CD4-positive, alpha-beta T cell treated with Interleukin-12 subunit alpha and Interleukin-12 subunit beta, for 1 hour (primary cell): ENCODE results near the gene NOA1.
"Not testable (repeated sequence)": the region's sequence is repeated elsewhere in the genome, so short reads cannot be mapped to it uniquely, and the experiment has no call there.

Experiments used
- DNase-seq: peaks from one replicate; pipeline ENCODE4 v3.0.0-alpha.2; 2020

NOA1 gene

GRCh38 chr4:56953680-56954520, 23.5 kb downstream of the NOA1 start:
- DNase-seq, result no peak

DNA sequence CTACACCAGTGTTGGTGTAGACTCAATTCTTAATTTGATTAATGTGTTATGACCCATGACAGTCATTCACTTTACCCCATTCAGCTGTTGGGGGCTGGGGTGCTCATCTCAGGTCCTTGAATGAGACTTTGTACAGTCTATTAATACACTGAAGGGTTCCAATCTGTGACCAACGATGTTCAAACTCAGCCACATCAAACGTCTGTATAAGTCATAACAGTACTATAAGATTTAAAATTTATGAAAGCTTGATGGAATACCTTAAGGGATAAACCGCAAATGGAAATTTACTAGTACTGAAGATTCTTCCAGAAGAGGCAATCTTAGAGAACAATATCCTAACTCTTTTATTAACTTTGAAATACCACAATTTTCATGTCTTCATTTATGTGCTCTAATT, 36.0 kb downstream of the NOA1 start:
- DNase-seq, result no peak

GRCh38 chr4:56940971-56941370, 36.4 kb downstream of the NOA1 start:
- no peak for DNase-seq

- DNase-seq, result no peak
Measured at GRCh38 chr4:56940403-56940802, 37.0 kb downstream of the NOA1 start.

DNA sequence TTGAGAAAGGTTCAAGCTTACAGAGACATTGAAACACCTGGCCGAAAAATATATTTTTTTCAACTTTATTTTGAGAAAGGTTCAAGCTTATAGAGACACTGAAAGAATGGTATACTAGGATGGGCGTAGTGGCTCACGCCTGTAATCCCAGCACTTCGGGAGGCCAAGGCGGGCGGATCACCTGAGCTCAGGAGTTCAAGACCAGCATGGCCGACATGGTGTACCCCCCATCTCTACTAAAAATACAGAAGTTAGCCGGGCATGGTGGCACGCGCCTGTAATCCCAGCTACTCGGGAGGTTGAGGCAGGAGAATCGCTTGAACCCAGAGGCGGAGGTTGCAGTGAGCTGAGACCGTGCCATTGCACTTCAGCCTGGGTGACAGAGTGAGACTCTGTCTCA, 37.6 kb downstream of the NOA1 start:
- DNase-seq, result not testable (repeated sequence)

GRCh38 chr4:56937262-56937661, 40.1 kb downstream of the NOA1 start:
- DNase-seq, result no peak

GRCh38 chr4:56931924-56932323, 45.5 kb downstream of the NOA1 start:
- no peak for DNase-seq

DNA sequence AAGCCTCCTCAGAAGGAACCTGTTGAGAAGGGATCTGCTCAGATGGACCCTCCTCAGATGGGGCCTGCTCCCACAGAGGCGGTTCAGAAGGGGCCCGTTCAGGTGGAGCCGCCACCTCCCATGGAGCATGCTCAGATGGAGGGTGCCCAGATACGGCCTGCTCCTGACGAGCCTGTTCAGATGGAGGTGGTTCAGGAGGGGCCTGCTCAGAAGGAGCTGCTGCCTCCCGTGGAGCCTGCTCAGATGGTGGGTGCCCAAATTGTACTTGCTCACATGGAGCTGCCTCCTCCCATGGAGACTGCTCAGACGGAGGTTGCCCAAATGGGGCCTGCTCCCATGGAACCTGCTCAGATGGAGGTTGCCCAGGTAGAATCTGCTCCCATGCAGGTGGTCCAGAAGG, 46.8 kb downstream of the NOA1 start:
- no peak for DNase-seq

DNA sequence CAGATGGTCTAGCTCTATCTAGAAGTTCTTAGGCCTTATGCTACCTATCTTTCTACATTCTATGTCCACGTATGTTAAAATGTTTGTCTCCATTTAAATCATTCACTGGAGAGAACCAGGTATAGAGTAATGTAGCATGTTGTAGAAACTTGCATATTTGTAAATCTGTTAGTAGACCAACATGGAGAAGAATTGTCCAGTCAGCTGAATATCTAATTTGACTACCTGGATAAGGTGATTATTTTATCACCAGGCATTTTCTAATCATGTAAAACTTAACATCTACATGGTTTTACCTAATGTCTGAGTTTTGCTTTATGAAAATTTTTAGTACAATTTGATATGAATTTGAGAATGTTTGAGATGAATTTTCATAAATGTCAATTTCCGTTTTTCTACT, 50.2 kb downstream of the NOA1 start:
- DNase-seq, result no peak

DNA sequence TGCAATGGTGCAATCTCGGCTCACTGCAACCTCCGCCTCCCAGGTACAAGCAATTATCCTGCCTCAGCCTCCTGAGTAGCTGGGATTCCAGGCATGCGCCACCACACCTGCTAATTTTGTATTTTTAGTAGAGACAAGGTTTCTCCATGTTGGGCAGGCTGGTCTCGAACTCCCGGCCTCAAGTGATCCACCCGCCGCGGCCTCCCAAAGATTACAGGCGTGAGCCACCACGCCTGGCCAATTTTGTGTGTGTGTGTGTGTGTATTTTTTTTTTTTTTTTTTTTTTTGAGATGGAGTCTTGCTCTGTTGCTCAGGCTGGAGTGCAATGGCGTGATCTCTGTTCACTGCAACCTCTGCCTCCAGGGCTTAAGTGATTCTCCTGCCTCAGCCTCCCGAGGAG, 62.4 kb downstream of the NOA1 start:
- DNase-seq, result not testable (repeated sequence)

- no peak for DNase-seq
Measured at GRCh38 chr4:56914336-56914735, 63.1 kb downstream of the NOA1 start.
